Osteocyte (in vitro differentiated cells): Measurements from ENCODE around the gene PLCB2. TPM values are rescaled to one million over a fixed set of nuclear protein-coding genes. Genes with fewer than 3 reads are reported as not detected.

ENCODE experiments used
- DNase-seq: peaks from one replicate; pipeline ENCODE4 v3.0.0; 2021; ENCODE audit warnings: mixed read lengths; ENCODE audit not compliant: unreplicated experiment; ENCODE audit errors: extremely low spot score
- H3K27ac Mint-ChIP-seq: one replicate; pipeline ENCODE4 v1.8.0; 2021; ENCODE audit warnings: mild to moderate bottlenecking, mixed read lengths; ENCODE audit not compliant: unreplicated experiment
- H3K27me3 Mint-ChIP-seq: one replicate; pipeline ENCODE4 v1.8.0; 2021; ENCODE audit warnings: mixed read lengths; ENCODE audit not compliant: unreplicated experiment
- H3K36me3 Mint-ChIP-seq: one replicate; pipeline ENCODE4 v1.8.0; 2021; ENCODE audit warnings: mixed read lengths; ENCODE audit not compliant: unreplicated experiment
- H3K4me1 Mint-ChIP-seq: one replicate; pipeline ENCODE4 v1.8.0; 2021; ENCODE audit warnings: mixed read lengths; ENCODE audit not compliant: unreplicated experiment
- H3K4me3 Mint-ChIP-seq: one replicate; pipeline ENCODE4 v1.8.0; 2021; ENCODE audit warnings: mild to moderate bottlenecking, moderate library complexity, mixed read lengths; ENCODE audit not compliant: unreplicated experiment
- H3K9me3 Mint-ChIP-seq: one replicate; pipeline ENCODE4 v1.8.0; 2021; ENCODE audit warnings: mixed read lengths; ENCODE audit not compliant: unreplicated experiment
- total RNA-seq: library from RNA; stranded (reverse); gene quantifications from 2 replicates; pipeline ENCODE4 v1.2.1, GENCODE V29; 2021
- TF ChIP-seq, protein P1 (sequence below): fragments of 200-600 bp; sonication (generic); IDR thresholded peaks from 2 replicates; pipeline ENCODE4 v1.5.0; 2021; ENCODE audit warnings: antibody characterized with exemption, mild to moderate bottlenecking, moderate library complexity

Gene PLCB2
- total RNA-seq, 1 donor from 2014 or later = 0.40 TPM

- peaks cover 11% of the 10 kb centered on the region for H3K27me3 Mint-ChIP-seq
- H3K27ac Mint-ChIP-seq = no peak overlapping the region
- H3K36me3 Mint-ChIP-seq = no peaks in the 10 kb centered on the region
- TF ChIP-seq, protein P1, sequence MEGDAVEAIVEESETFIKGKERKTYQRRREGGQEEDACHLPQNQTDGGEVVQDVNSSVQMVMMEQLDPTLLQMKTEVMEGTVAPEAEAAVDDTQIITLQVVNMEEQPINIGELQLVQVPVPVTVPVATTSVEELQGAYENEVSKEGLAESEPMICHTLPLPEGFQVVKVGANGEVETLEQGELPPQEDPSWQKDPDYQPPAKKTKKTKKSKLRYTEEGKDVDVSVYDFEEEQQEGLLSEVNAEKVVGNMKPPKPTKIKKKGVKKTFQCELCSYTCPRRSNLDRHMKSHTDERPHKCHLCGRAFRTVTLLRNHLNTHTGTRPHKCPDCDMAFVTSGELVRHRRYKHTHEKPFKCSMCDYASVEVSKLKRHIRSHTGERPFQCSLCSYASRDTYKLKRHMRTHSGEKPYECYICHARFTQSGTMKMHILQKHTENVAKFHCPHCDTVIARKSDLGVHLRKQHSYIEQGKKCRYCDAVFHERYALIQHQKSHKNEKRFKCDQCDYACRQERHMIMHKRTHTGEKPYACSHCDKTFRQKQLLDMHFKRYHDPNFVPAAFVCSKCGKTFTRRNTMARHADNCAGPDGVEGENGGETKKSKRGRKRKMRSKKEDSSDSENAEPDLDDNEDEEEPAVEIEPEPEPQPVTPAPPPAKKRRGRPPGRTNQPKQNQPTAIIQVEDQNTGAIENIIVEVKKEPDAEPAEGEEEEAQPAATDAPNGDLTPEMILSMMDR = no peak
- H3K9me3 Mint-ChIP-seq = no peaks in the 10 kb centered on the region
- peaks cover 26% of the 10 kb centered on the region for H3K4me1 Mint-ChIP-seq
- no peak for DNase-seq
- no peak overlapping the region for H3K4me3 Mint-ChIP-seq
Observed at GRCh38 chr15:40257656-40258450, 49.9 kb downstream of the PLCB2 start.

- Mint-ChIP-seq H3K9me3 (no peaks in the 10 kb centered on the region), H3K36me3 (no peaks in the 10 kb centered on the region), H3K4me3 (no peak overlapping the region), H3K27me3 (peaks cover 11% of the 10 kb centered on the region), H3K27ac (no peak overlapping the region), H3K4me1 (peaks cover 25% of the 10 kb centered on the region)
- no peak for DNase-seq
- TF ChIP-seq, protein P1 = no peak
Observed at GRCh38 chr15:40256638-40257235, 51.0 kb downstream of the PLCB2 start.

GRCh38 chr15:40255033-40255432 is 52.7 kb downstream of the PLCB2 start:
- DNase-seq = no peak
- TF ChIP-seq, protein P1 = no peak
- H3K9me3 Mint-ChIP-seq = no peaks in the 10 kb centered on the region
- no peaks in the 10 kb centered on the region for H3K36me3 Mint-ChIP-seq
- no peak overlapping the region for H3K27ac Mint-ChIP-seq
- H3K27me3 Mint-ChIP-seq = peaks cover 15% of the 10 kb centered on the region
- H3K4me1 Mint-ChIP-seq = peaks cover 25% of the 10 kb centered on the region
- H3K4me3 Mint-ChIP-seq = no peak overlapping the region

DNA sequence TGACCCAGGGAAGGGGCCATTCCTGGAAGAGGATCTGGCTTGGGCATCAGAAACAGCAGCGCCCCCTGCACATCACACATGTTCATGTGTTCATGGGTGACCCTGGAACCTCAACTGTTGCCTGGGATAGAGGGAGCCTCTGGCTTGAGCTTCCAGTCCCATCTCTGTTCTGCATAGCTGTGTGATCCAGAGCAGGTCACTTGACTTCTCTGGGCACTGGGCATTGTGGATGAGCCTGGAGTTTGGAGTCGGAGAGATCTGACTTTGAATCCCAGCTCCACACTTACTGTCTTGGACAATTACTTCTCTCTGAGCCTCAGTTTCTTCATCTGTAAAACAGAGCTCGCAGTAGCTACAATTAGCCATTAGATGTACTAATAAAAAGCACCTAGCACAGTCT is 53.3 kb downstream of the PLCB2 start:
- TF ChIP-seq, protein P1 = no peak
- Mint-ChIP-seq H3K27me3 (peaks cover 15% of the 10 kb centered on the region), H3K4me1 (peaks cover 25% of the 10 kb centered on the region), H3K27ac (no peak overlapping the region), H3K4me3 (no peak overlapping the region), H3K36me3 (no peaks in the 10 kb centered on the region), H3K9me3 (no peaks in the 10 kb centered on the region)
- DNase-seq = no peak

DNA sequence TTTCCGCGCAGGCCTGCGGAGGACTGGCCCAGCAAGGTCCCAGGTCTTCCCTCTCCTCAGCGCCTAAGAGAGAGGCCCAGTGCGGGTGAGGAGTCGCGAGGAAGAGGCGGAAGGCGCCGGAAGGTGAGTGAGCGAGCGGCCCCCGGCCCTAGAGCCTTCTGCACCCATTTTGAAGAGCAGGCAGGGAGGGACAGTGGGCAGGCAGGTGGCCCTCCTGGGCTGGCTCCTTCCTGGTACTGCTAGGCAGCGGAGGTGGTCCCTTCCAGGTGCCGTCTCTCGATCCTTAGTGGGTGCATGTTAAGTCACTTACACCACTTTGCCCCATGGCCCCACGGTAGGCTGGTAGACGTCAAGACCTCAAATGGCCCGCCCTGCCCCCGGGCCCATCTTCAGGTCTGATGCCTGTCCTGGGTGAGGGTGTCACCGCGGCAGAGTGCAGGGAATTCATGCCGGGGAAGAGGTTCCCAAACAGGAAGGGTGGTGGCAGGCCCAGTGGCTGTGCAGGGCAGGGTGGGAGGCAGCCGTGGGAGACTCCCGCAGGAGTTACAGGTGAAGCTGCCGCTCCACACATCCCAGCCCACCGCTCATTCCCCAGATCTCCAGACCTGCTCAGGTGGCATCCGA is 54.5 kb downstream of the PLCB2 start:
- TF ChIP-seq, protein P1 = no peak
- peak overlapping the region; percentile 55 for H3K4me3 Mint-ChIP-seq

More for the DNA sequence above, 54.5 kb downstream of the PLCB2 start:
- Mint-ChIP-seq H3K36me3 (no peaks in the 10 kb centered on the region), H3K4me1 (peaks cover 15% of the 10 kb centered on the region), H3K27me3 (peaks cover 15% of the 10 kb centered on the region), H3K27ac (no peak overlapping the region), H3K9me3 (no peaks in the 10 kb centered on the region)
- DNase-seq = no peak
